Natural killer cell (primary cell): ENCODE results near the gene RDH13. TPM values are rescaled to one million over a fixed set of nuclear protein-coding genes. Genes with fewer than 3 reads are reported as not detected.

Experiments
- ATAC-seq, 3 donors: fragments of 150-1000 bp in 2 of 3; fragments of 200-7000 bp in 1 of 3; cut with Tn5 transposase; 1 replicate in 1 of 3; 2 replicates in 2 of 3; pipeline ENCODE4 v1.10.0; 2021; ENCODE audit warnings: mild to moderate bottlenecking in 2 of 3, moderate library complexity in 2 of 3
- DNase-seq, 2 donors: peaks; one replicate each; pipeline versions ENCODE4 v3.0.0 to v3.0.0-alpha.2; 2013 to 2021; ENCODE audit warnings: mixed read lengths in 1 of 2
- H3K27ac ChIP-seq: one replicate; pipeline ENCODE4 v1.5.1; 2013; ENCODE audit warnings: mild to moderate bottlenecking, low read length
- H3K27me3 ChIP-seq: one replicate; pipeline ENCODE4 v1.6.1; 2013; ENCODE audit warnings: low read length; ENCODE audit not compliant: control insufficient read depth, insufficient read depth
- H3K36me3 ChIP-seq: one replicate; pipeline ENCODE4 v1.6.1; 2013; ENCODE audit warnings: low read length; ENCODE audit not compliant: control insufficient read depth, insufficient read depth
- H3K4me1 ChIP-seq: one replicate; pipeline ENCODE4 v1.6.1; 2013; ENCODE audit warnings: low read length; ENCODE audit not compliant: control insufficient read depth, insufficient read depth
- H3K4me3 ChIP-seq: one replicate; pipeline ENCODE4 v1.5.1; 2013; ENCODE audit warnings: low read length
- H3K9me3 ChIP-seq: one replicate; pipeline ENCODE4 v1.6.1; 2013; ENCODE audit warnings: low read length; ENCODE audit not compliant: control insufficient read depth, insufficient read depth
- H3K27ac Mint-ChIP-seq, 2 donors: one replicate each; pipeline ENCODE4 v1.8.0; 2022; ENCODE audit warnings: mild to moderate bottlenecking in 2 of 2, mixed read lengths in 2 of 2, moderate library complexity in 1 of 2
- H3K27me3 Mint-ChIP-seq, 2 donors: one replicate each; pipeline ENCODE4 v1.8.0; 2022; ENCODE audit warnings: low read depth in 2 of 2, mixed read lengths in 2 of 2
- H3K36me3 Mint-ChIP-seq: one replicate; pipeline ENCODE4 v1.8.0; 2022; ENCODE audit warnings: mixed read lengths
- H3K4me1 Mint-ChIP-seq, 2 donors: one replicate each; pipeline ENCODE4 v1.8.0; 2022; ENCODE audit warnings: mixed read lengths in 2 of 2
- H3K4me3 Mint-ChIP-seq: one replicate; pipeline ENCODE4 v1.8.0; 2022; ENCODE audit warnings: mild to moderate bottlenecking, moderate library complexity, mixed read lengths
- H3K9me3 Mint-ChIP-seq, 2 donors: one replicate each; pipeline ENCODE4 v1.8.0; 2022; ENCODE audit warnings: mixed read lengths in 2 of 2
- CTCF ChIP-seq: fragments of 200-600 bp; IDR thresholded peaks from one replicate; pipeline ENCODE4 v1.8.0; 2022; ENCODE audit warnings: antibody characterized with exemption
- WGBS: methylation state at CpG from one replicate; pipeline ENCODE4 v1.1.7; 2013; ENCODE audit warnings: missing lambda C conversion rate; ENCODE audit not compliant: insufficient coverage; 5-methylcytosine and 5-hydroxymethylcytosine counted together
- intact Hi-C: fragments of 100-400 bp; cut with micrococcal nuclease; formaldehyde crosslinking; loops from one replicate; pipeline ENCODE4 v1.14.2; 2022
- total RNA-seq, 4 donors: library from RNA; stranded (reverse); fragments of 120-200 nt in 1 of 4; gene quantifications; one replicate each; pipeline versions ENCODE4 v1.2.3 to v1.2.4, GENCODE V29; 2013 to 2022

RDH13 gene
- total RNA-seq, 3 donors from 2014 or later (not counting 1 experiment from before 2014, with no cell fraction given), result 18.2 to 25.3 (median 19.3) TPM

DNA sequence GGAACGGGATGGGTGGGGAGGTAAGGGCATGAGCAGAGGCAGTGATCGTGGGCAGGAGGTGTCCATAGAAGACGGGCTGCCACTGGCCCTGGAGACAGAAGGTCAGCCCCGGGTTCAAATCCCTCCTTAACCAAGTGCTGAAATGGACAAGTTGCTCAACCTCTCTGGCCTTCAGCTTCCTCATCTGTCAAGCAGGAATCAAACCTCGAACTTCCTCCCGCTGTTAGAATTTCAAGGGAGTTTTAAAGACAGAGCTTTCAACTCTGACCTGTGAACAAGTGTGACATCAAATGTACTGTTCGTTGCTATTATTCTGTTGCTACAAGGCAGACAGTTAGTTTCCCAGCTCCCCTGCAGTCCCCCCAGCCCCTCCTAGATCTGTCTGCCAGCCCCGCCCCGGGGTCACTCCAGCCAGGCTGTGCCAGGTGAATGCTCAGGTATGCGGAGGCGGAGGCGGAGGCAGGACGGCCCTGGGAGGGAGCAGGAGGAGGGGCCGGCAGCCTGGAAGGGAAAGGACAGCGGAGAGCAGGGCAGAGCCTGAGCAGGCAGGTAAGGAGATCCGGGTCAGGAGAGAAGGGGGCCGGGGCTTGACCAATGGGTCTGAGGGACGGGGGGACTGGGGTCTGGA lies 12.5 kb upstream of the RDH13 start, which contains the start of gene EPS8L1:
Gene EPS8L1 (plus strand): TSS at position 499 of the 628 bp plus-strand sequence. CDS start 576 bp downstream, outside the sequence.
- TF ChIP-seq CTCF, result no peak
- peaks cover 11 to 14% of the 10 kb centered on the region in 2 donors for H3K4me1 Mint-ChIP-seq
- H3K36me3 Mint-ChIP-seq, result no peaks in the 10 kb centered on the region
- H3K4me1 ChIP-seq, result peaks cover 14% of the 10 kb centered on the region
- H3K27ac ChIP-seq, result no peak within 1 kb of the TSS
- no peaks in the 10 kb centered on the region for H3K9me3 ChIP-seq
- no peak within 1 kb of the TSS for H3K4me3 ChIP-seq
- WGBS, result 61% methylated on average over 18 of the region's 18 CpGs
- intact Hi-C loops, result no loop called here
- no peak within 1 kb of the TSS for H3K27ac Mint-ChIP-seq
- peaks cover 12% of the 10 kb centered on the region for H3K27me3 ChIP-seq
- peak within 1 kb of the TSS; percentile 41 for H3K4me3 Mint-ChIP-seq
- ATAC-seq (no peak), DNase-seq (no peak)
- H3K27me3 Mint-ChIP-seq, result peaks cover 10 to 18% of the 10 kb centered on the region in 2 donors
- H3K9me3 Mint-ChIP-seq, result no peaks in the 10 kb centered on the region
- H3K36me3 ChIP-seq, result no peaks in the 10 kb centered on the region

GRCh38 chr19:55071913-55072312 lies 9.0 kb upstream of the RDH13 start:
- H3K27ac ChIP-seq, result no peak overlapping the region
- no peak for ATAC-seq
- 75% methylated on average over 8 of the region's 8 CpGs for WGBS
- no peak for DNase-seq
- Mint-ChIP-seq H3K4me1 (peaks cover 9% of the 10 kb centered on the region in 2 donors), H3K36me3 (no peaks in the 10 kb centered on the region), H3K4me3 (no peak overlapping the region), H3K27me3 (peaks cover 28 to 44% of the 10 kb centered on the region in 2 donors), H3K27ac (no peak overlapping the region), H3K9me3 (no peaks in the 10 kb centered on the region)
- TF ChIP-seq CTCF, result no peak
- H3K27me3 ChIP-seq, result peaks cover 30% of the 10 kb centered on the region
- no peaks in the 10 kb centered on the region for H3K9me3 ChIP-seq
- intact Hi-C loops, result no loop called here
- H3K36me3 ChIP-seq, result no peaks in the 10 kb centered on the region
- H3K4me1 ChIP-seq, result peaks cover 13% of the 10 kb centered on the region
- no peak overlapping the region for H3K4me3 ChIP-seq

- no peak for ATAC-seq
- no peak for DNase-seq
Observed at GRCh38 chr19:55071129-55071502, 8.2 kb upstream of the RDH13 start.

More at GRCh38 chr19:55071129-55071502, 8.2 kb upstream of the RDH13 start:
- peaks cover 30% of the 10 kb centered on the region for H3K27me3 ChIP-seq
- Mint-ChIP-seq H3K27ac (no peak overlapping the region), H3K4me3 (no peak overlapping the region), H3K36me3 (no peaks in the 10 kb centered on the region), H3K27me3 (peaks cover 36 to 51% of the 10 kb centered on the region in 2 donors), H3K4me1 (peaks cover 9% of the 10 kb centered on the region in 2 donors), H3K9me3 (no peaks in the 10 kb centered on the region)
- TF ChIP-seq CTCF, result no peak
- H3K4me3 ChIP-seq, result no peak overlapping the region
- intact Hi-C loops, result no loop called here
- no peaks in the 10 kb centered on the region for H3K36me3 ChIP-seq
- H3K4me1 ChIP-seq, result peaks cover 13% of the 10 kb centered on the region
- H3K9me3 ChIP-seq, result no peaks in the 10 kb centered on the region
- no peak overlapping the region for H3K27ac ChIP-seq
- WGBS, result 70% methylated on average over 8 of the region's 8 CpGs
